MM.1S (cell line): ENCODE results near the gene PAPSS1.

Experiments used
- DNase-seq: peaks from one replicate; pipeline ENCODE4 v3.0.0-alpha.2; 2015
- H2AFZ ChIP-seq: fragments of 300-600 bp; sonication (generic); 2 replicates; pipeline ENCODE4 v1.6.0; 2016; ENCODE audit warnings: antibody characterized with exemption, low read length
- H3F3A ChIP-seq: fragments of 300-600 bp; sonication (generic); 2 replicates; pipeline ENCODE4 v1.6.1; 2016; ENCODE audit warnings: mild to moderate bottlenecking, antibody characterized with exemption, low read length, moderate library complexity, mixed read lengths; ENCODE audit not compliant: insufficient read depth
- H3K27ac ChIP-seq: fragments of 300-600 bp; sonication (generic); 2 replicates; pipeline ENCODE4 v1.5.1; 2016; ENCODE audit warnings: mild to moderate bottlenecking, low read length
- H3K27me3 ChIP-seq: fragments of 300-600 bp; sonication (generic); replicated peaks from 2 replicates; pipeline ENCODE4 v1.6.0; 2016; ENCODE audit warnings: low read length; ENCODE audit not compliant: insufficient read depth
- H3K36me3 ChIP-seq: fragments of 300-600 bp; sonication (generic); replicated peaks from 2 replicates; pipeline ENCODE4 v1.6.1; 2016; ENCODE audit warnings: mild to moderate bottlenecking, low read length, mixed read lengths; ENCODE audit not compliant: insufficient read depth
- H3K4me1 ChIP-seq: fragments of 300-600 bp; sonication (generic); 2 replicates; pipeline ENCODE4 v1.6.1; 2016; ENCODE audit warnings: low read length, mixed read lengths
- H3K4me2 ChIP-seq: fragments of 300-600 bp; sonication (generic); 2 replicates; pipeline ENCODE4 v1.6.0; 2016; ENCODE audit warnings: low read depth, low read length
- H3K4me3 ChIP-seq: fragments of 300-600 bp; sonication (generic); 2 replicates; pipeline ENCODE4 v1.5.1; 2016; ENCODE audit warnings: low read length, mixed read lengths
- H3K79me2 ChIP-seq: fragments of 300-600 bp; sonication (generic); 2 replicates; pipeline ENCODE4 v1.6.1; 2016; ENCODE audit warnings: mixed run types, low read length, mixed read lengths
- H3K9ac ChIP-seq: fragments of 300-600 bp; sonication (generic); 2 replicates; pipeline ENCODE4 v1.6.1; 2016; ENCODE audit warnings: low read length, mixed read lengths
- H3K9me2 ChIP-seq: fragments of 300-600 bp; sonication (generic); replicated peaks from 2 replicates; pipeline ENCODE4 v1.6.1; 2016; ENCODE audit warnings: mild to moderate bottlenecking, low read length, mixed read lengths; ENCODE audit not compliant: insufficient read depth
- H3K9me3 ChIP-seq: fragments of 300-600 bp; sonication (generic); replicated peaks from 2 replicates; pipeline ENCODE4 v1.6.1; 2016; ENCODE audit warnings: mild to moderate bottlenecking, low read length, mixed read lengths; ENCODE audit not compliant: insufficient read depth
- H4K20me1 ChIP-seq: fragments of 300-600 bp; sonication (generic); 2 replicates; pipeline ENCODE4 v1.6.1; 2016; ENCODE audit warnings: mild to moderate bottlenecking, low read length, moderate library complexity, mixed read lengths; ENCODE audit not compliant: insufficient read depth
- EZH2 ChIP-seq: fragments of 300-600 bp; sonication (generic); optimal IDR thresholded peaks from 2 replicates; pipeline ENCODE3; 2017; ENCODE audit warnings: low read depth, mild to moderate bottlenecking, antibody characterized with exemption, low read length, mixed read lengths
- EZH2phosphoT487 ChIP-seq: fragments of 300-600 bp; sonication (generic); IDR thresholded peaks from 2 replicates; pipeline ENCODE4 v1.6.1; 2018; ENCODE audit warnings: antibody characterized with exemption, low read length
- TF ChIP-seq, protein P1 (sequence below): fragments of 300-600 bp; sonication (generic); IDR thresholded peaks from 2 replicates; pipeline ENCODE4 v1.5.1; 2016; ENCODE audit warnings: antibody characterized with exemption, low read length, mixed read lengths

The PAPSS1 gene

GRCh38 chr4:107712236-107712635, 7.8 kb downstream of the PAPSS1 start:
- Histone ChIP-seq H3K4me1 (no peaks in the 10 kb centered on the region), H3K27ac (no peak overlapping the region), H2AFZ (no peak overlapping the region), H3K9ac (no peak overlapping the region), H3K4me3 (no peak overlapping the region), H3K79me2 (peaks cover 94% of the 10 kb centered on the region), H4K20me1 (no peaks in the 10 kb centered on the region), H3F3A (no peaks in the 10 kb centered on the region), H3K27me3 (no peaks in the 10 kb centered on the region), H3K36me3 (no peaks in the 10 kb centered on the region), H3K4me2 (no peak overlapping the region), H3K9me2 (no peaks in the 10 kb centered on the region), H3K9me3 (no peaks in the 10 kb centered on the region)
- TF ChIP-seq EZH2 (no peak), EZH2phosphoT487 (no peak)
- TF ChIP-seq, protein P1, sequence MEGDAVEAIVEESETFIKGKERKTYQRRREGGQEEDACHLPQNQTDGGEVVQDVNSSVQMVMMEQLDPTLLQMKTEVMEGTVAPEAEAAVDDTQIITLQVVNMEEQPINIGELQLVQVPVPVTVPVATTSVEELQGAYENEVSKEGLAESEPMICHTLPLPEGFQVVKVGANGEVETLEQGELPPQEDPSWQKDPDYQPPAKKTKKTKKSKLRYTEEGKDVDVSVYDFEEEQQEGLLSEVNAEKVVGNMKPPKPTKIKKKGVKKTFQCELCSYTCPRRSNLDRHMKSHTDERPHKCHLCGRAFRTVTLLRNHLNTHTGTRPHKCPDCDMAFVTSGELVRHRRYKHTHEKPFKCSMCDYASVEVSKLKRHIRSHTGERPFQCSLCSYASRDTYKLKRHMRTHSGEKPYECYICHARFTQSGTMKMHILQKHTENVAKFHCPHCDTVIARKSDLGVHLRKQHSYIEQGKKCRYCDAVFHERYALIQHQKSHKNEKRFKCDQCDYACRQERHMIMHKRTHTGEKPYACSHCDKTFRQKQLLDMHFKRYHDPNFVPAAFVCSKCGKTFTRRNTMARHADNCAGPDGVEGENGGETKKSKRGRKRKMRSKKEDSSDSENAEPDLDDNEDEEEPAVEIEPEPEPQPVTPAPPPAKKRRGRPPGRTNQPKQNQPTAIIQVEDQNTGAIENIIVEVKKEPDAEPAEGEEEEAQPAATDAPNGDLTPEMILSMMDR: no peak
- DNase-seq: no peak

GRCh38 chr4:107711831-107712230, 8.2 kb downstream of the PAPSS1 start:
- H3K79me2 ChIP-seq: peaks cover 94% of the 10 kb centered on the region

GRCh38 chr4:107710493-107711459, 9.3 kb downstream of the PAPSS1 start:
- no peaks in the 10 kb centered on the region for H3K4me1 ChIP-seq

More at GRCh38 chr4:107711831-107712230, 8.2 kb downstream of the PAPSS1 start:
- Histone ChIP-seq H3K4me2 (no peak overlapping the region), H3K9me3 (no peaks in the 10 kb centered on the region), H3K27ac (no peak overlapping the region), H3K9me2 (no peaks in the 10 kb centered on the region), H2AFZ (no peak overlapping the region), H3K27me3 (no peaks in the 10 kb centered on the region), H4K20me1 (no peaks in the 10 kb centered on the region), H3K4me3 (no peak overlapping the region), H3K4me1 (no peaks in the 10 kb centered on the region), H3K36me3 (no peaks in the 10 kb centered on the region), H3K9ac (no peak overlapping the region), H3F3A (no peaks in the 10 kb centered on the region)
- TF ChIP-seq EZH2: no peak
- TF ChIP-seq, protein P1: no peak
- TF ChIP-seq EZH2phosphoT487: no peak
- DNase-seq: no peak

More at GRCh38 chr4:107710493-107711459, 9.3 kb downstream of the PAPSS1 start:
- Histone ChIP-seq H3K79me2 (peaks cover 89% of the 10 kb centered on the region), H3K9me2 (no peaks in the 10 kb centered on the region), H4K20me1 (no peaks in the 10 kb centered on the region), H3K27me3 (no peaks in the 10 kb centered on the region), H3F3A (no peaks in the 10 kb centered on the region), H3K36me3 (no peaks in the 10 kb centered on the region), H3K27ac (no peak overlapping the region), H3K9me3 (no peaks in the 10 kb centered on the region), H2AFZ (no peak overlapping the region), H3K9ac (no peak overlapping the region), H3K4me3 (no peak overlapping the region), H3K4me2 (no peak overlapping the region)
- TF ChIP-seq EZH2phosphoT487 (no peak), EZH2 (no peak)
- TF ChIP-seq, protein P1: no peak
- no peak for DNase-seq
